CD4-positive, alpha-beta T cell treated with Interleukin-12 subunit alpha and Interleukin-12 subunit beta, for 1 hour (primary cell): ENCODE data around the gene METRN.
"Not testable (repeated sequence)": the region's sequence is repeated elsewhere in the genome, so short reads cannot be mapped to it uniquely, and the experiment has no call there.

Experiments
- DNase-seq: peaks from one replicate; pipeline ENCODE4 v3.0.0-alpha.2; 2020

The METRN gene

DNA sequence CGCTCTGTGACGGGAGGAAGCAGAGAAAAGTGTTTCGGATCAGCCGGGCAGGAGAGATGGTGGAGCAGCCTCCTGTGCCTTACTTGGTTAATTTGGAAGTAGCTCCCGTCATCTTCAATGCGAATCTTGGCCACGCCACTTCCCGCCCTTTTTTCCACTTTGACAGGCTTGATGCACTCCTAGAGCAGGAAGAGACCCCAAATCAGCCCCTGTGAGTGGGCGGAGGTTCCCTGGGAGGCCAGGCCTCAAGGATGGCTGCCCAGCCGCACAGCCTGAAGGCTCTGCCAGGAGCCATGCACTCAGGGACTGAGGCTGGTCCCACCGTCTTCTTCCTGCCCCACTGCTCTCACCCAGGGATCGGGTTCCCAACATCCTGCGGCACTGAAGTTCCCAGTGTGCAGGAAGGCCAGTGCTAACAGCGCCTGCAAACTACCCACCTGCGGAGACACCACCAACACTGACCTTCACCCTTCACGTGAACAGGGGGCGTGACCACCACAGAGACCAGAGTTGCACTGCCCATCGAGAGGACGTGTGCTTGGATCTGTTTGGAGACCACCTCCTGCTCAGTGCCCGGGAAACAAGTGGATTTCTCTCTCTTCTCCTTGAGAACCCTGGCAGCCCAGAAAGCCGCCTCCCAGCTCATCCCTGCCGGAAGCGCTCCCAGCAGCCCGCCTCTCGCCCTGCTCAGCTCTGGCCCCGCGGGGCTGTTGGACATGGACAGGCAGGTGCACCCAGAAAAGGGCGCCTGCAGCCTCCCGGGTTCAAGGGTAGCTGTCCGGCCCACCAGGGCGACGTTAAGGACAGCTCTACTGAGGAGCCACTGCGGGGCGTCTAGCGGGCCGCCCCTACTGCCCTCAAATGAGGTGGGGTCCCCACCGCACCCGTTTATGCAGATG lies 24.9 kb downstream of the METRN start:
- no peak for DNase-seq

DNA sequence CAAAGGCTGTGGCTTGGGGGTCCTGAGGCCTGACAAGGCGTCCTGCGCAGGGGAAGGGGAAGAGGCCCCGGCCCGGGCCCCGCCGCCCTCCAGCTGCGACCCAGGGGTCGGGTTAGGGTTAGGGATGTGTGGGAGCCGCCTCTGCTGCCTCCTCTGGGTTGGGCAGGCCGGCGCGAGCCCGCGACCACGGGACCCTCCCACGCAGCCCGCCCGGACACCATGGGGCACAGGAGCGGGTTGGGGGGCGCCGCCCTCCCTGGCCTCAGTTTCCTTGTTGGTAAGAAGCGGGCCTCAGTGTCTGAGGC lies 25.5 kb downstream of the METRN start:
- DNase-seq, result no peak

DNA sequence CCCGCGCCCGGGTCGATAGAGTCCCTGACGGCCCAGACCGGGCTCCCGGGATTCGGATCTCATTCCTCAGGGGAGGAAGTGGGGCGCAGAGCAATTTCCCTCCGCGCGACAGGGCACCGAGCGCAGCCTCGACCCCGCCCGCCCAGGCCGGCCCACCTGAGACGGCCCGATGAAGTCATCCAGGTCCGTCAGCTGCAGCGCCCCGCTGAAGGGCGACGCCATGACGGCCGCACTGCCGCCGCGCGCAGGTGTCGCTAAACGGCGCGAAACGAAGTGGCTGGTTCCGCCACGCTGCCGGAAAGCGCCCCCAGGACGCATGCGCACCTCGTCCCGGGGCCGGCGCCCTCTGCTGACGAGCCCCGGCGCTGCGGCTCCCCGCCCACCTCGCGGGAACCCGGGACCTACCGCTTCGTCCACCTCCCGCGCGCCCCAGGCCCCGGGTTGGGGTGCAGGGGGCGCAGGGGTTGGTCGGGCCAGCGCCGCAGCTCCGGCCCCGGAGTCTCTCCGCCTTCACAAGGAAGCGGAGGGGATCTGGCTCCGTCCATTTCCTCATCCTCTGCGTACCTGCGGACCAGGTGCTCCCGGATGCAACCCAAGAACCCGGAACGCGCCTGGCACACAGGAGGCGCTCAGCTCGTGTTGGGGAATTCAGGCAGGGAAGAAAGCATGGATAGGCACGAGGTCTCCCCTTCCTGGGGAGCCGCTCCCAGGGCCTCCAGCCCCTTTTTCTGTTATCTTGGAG lies 26.0 kb downstream of the METRN start, which contains the start of gene CIAO3:
CIAO3 (minus strand) TSS at position 234 of the 742 bp plus-strand sequence; CDS start at position 222, 12 bp downstream.
- DNase-seq, result peak; percentile 93

DNA sequence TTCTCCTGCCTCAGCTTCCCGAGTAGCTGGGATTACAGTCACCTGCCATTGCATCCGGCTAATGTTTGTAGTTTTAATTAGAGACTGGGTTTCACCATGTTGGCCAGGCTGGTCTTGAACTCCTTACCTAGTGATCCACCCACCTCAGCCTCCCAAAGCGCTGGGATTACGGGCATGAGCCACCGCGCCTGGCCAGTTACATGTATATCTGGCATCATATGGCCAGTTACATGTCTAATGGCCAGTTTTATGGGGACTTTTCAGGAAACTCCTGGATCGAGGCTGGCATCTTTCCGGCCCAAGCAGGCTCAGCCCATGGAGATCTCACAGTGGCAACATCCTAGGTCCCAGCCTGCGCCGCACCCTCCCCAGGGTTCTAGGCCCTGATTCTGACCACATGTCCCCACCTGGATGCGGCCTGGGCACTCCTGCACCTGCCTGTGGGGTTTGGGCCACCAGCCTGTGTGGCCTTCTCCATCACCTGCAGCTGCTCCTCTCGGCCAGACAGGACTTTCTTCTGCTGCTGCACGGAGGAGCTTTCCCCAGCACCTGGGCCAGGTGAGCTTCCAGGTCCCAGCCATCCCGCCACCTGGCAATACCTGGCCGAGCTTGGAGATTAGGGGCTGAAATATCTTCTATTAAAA lies 27.2 kb downstream of the METRN start:
- no peak for DNase-seq

DNA sequence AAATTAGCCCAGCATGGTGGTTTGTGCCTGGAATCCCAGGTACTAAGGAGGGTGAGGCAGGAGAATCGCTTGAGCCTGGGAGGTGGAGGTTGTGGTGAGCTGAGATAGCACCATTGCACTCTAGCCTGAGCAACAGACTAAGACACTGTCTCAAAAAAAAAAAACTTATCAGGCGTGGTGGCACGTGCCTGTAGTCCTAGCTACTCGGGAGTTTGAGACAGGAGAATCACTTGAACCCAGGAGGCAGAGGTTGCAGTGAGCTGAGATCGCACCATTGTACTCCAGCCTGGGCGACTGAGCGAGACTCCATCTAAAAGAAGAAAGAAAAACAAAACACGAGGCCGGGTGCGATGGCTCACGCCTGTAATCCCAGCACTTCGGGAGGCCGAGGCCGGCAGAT lies 28.0 kb downstream of the METRN start:
- not testable (repeated sequence) for DNase-seq

DNA sequence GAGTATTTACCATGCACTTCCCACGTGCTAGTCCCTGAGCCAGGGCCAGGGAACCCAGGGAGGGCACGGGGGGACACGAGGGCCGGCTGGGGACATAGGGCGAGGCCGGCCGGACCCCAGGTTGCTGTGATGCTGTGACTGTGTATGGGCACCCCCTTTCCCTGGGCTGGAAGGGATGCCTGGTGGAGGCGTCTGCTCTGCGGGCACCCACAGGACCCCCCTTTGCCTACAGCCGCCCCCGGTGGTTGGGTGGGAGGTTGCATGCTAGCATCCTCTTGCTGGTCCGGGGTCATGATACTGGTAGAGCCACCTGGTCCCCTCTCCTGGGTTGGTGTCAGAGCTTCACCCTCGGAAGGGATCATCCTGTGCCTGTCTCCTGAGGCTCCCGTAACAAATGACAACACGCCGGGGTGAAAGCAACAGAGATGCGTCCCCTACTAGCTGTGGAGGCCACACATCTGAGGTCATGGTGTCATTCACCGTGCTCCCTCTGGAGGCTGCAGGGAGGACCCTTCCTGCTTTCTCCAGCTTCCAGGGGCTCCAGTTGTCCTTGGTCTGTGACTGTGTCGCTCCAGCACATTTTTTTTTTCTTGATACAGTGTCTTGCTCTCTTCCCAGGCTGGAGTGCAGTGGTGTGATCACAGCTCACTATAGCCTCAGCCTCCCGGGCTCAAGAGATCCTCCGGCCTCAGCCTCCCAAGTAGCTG lies 29.0 kb downstream of the METRN start:
- DNase-seq, result no peak

DNA sequence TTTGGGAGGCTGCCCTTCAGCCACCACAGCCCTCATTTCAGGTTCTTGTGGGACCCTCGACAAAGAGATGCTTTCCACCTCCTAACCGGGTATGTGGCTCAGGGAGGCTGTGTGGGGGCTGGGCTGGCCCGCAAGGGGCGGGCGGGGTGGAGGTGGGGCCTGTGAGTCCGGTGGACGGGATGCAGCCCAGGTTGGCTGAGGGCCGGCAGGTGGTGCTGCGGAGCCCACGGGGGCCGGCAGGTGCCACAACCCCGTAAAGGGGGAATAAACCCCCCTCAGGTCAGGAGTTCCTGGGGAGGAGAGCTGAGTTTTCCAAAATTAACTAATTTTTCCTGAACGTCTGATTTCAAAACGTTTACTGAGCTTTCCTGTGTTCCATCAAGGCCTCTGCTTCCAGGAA lies 30.8 kb downstream of the METRN start:
- no peak for DNase-seq

DNA sequence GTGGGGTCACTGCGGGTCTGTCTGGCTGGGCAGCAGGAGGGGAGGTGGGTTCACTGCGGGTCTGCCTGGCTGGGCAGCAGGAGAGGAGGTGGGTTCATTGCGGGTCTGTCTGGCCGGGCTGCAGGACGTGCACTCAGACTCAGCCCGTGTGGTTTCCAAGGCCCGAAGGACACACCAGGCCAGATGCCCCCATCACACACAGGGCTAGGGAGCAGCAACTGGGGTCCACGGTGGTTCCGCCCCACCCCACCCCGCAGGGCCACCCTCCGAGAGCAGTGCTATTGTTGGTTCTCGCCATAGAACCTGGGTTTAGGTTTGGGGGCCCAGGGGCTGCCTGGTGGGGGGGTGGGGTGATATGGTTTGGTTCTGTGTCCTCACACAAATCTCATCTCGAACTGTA lies 31.7 kb downstream of the METRN start:
- DNase-seq, result no peak

DNA sequence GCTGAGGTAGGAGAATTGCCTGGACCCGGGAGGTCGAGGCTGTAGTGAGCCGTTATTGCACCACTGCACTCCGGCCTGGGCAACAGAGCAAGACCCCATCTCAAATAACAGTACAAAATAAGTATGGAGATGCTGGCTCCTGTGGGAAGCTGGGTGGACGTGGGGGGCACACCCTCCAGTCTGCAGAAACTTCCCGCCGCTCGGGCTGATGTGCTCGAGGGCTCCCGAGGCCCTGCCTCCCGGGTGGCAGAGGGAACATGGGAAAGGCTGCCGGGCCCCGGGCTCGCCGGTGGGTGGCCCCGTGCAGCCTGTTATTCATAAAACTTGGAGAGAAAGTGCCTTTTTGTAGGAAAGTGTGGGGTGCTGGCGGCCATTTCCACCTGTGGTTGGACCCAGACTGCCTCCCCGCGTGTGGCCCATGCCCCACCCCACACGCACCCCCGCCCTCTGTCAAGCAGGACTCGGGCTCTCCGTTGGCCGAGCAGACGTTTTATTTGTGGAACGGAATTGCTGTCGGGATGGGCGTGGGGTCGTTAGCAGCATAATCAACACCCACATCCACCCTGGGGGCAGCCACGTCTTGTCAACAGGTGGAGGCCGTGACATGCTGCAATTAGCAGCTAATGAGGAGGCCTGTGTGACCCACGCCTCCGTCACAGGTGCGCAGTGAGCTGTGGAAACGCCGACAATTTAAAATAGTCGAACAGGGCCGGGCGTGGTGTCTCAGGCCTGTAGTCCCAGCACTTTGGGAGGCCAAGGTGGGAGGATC lies 33.2 kb downstream of the METRN start:
- DNase-seq, result no peak

DNA sequence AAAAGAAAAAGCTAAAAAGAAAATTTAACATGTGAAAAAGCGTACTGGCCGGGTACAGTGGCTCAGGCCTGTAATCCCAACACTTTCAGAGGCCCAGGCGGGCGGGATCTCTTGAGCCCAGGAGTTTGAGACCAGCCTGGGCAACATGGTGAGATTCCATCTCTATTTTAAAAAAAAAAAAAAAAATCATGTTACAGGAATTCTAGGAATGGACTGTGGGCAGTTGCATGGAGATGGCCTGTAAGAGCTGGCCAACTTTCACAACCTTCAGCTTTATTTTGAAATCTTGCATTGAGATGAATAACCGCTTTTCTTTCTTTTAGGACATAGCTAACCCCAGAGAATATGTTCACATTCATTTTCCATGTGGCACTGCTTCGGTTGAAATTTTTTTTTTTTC lies 34.1 kb downstream of the METRN start:
- no peak for DNase-seq

DNA sequence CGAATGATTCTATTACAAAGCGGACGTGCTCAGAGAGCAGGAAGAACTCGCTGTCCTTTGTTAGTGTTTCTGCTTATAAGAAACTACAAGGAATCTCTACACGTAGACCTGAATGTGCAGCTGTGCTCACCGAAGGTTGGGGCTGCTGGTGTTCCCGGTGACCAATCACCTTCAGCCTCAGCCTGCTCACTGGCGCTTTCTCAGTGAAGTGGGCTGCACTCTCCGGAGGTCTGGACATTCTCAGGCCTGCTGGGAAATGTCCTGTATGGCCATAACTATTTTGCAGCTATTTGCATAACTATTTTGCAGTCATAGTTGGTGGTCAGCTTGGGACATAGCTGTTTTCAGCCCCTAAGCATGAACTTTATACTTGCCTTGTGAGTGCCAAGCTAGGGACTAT lies 35.6 kb downstream of the METRN start:
- no peak for DNase-seq

DNA sequence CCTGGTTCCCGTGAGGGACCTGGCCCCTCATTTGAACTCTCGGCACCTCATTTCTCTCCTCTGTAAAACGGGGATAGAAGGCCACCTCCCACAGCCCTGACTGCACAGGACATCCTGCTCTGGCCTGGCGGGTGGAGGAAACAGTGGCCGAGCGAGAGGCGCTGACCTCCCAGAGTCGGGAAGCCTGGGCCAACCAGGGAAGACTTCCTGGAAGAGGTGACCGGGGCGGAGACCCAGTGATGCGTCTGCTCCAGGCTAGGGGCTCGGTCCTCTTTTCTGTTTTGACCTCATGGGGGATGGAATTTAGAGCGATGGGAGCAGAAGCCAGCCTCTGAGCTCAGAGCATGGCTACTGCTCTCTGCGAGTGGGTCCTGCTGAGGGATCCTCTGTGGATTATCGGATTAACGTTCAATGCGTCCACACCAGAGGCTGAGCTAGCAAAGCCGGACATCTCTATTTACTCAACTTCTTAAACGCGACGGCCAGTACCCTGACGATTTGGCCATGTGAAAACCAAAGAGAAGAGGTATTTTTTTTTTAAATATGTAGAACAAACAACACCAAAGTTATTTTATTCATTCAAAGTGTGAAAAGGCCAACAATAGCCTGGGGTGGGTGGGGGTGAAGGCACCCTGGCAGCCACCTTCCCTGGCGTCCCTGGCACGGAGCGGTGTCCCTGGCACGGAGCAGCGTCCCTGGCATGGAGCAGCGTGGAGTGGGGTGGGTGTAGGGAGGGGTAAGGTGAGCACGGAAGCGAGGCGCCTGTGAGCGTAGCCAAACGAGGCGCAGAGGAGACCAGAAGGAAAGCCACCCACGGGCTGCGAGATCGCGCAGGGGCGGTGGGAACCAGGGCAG lies 36.5 kb downstream of the METRN start:
- no peak for DNase-seq

DNA sequence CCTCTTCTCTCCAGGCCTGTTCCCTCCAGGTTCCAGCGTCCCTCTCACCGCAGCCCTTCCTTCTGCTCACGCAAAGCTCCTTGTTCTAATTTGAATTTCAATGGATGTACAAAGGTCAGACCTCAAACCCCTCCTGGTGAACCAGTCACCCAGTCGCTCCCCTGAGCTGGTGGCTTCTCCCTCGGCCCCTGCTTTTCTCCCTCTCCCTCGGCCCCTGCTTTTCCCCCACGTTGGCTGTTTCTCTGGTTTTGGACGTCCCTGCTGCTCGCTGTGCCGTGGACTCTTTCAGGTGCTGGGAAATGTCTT lies 37.0 kb downstream of the METRN start:
- DNase-seq, result no peak

DNA sequence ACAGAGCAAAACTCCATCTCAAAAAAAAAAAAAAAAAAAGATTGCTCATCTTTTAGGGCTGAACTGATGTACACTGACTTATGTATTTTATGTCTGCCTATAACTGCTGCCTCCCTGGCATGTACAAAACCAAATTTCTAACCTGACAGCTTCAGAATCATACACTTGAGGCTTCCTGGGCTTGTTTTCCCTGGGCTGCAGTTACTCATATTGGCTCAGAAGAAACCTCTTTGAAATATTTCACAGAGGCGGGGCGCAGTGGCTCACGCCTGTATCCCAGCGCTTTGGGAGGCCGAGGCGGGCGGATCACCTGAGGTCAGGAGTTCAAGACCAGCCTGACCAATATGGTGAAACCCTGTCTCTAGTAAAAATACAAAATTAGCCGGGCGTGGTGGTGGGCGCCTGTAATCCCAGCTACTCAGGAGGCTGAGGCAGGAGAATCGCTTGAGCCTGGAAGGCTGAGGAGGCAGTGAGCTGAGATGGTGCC lies 39.2 kb downstream of the METRN start:
- DNase-seq, result not testable (repeated sequence)

DNA sequence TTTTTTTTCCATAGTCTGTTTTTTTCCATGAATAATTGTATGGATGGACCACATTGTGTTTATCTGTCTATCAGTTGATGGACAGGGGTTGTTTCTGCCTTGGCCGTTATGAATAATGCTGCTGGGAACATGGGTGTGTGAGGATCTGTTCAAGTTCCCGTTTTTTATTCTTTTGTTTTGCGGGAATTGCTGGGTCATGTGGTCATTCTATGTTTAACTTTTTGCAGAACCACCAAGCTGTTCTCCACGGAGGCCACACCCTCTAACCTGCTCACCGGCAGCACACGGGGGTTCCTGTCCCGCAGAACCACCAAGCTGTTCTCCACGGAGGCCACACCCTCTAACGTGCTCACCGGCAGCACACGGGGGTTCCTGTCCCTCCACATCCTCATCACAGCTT lies 39.7 kb downstream of the METRN start:
- no peak for DNase-seq

DNA sequence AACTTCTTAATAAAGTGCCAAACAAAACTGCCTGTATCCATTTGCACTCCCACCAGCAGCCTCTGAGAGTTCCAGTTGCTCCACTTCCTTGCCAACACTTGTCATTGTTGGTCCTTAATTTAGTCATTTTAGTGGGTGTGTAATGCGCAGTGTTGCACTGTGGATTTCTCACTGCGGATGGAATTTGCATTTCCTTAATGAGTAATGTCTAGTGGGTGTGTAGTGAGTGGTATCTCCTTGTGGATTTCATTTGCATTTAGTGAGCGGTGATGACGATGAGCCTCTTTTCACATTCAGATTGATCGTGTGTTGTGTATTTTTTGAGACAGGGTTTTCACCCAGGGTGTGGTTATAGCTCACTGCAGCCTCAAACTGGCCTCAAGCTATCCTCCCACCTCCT lies 41.5 kb downstream of the METRN start:
- DNase-seq, result no peak

DNA sequence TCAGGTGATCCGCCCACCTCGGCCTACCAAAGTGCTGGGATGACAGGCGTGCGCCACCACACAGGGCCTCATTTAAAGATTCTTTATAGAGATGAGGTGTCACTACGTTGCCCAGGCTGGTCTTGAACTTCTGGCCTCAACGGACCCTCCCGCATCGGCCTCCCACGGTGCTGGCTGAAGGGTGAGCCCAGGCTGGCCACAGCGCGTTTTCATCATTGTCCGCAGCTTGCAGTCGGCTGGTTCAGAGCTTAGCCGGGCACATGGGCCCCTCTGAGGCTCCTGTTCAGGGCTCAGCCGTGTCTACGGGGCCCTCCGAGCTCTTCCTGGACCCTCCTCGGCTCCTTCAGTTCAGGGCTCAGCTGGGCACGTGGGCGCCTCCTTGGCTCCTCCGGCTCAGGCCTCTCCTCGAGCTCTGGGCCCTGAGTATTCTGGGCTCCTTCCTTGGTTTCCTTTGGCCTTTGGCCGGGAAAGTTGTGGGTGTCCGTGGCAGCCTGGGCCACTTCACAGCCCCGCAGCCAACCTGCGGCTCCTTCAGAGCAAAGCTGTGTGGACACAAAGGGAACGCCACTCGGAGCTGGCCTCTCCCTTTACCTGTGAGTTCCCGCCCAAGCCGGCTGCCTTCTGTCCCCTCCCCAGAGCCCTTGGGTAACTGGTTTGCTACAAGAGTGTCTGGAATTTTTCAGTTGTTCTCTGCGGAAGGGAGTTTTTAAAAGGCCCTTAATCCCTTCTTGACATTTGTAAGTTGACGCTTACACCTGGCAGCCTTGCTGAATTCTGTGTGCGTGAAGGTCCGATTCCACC lies 44.4 kb downstream of the METRN start:
- DNase-seq, result no peak

DNA sequence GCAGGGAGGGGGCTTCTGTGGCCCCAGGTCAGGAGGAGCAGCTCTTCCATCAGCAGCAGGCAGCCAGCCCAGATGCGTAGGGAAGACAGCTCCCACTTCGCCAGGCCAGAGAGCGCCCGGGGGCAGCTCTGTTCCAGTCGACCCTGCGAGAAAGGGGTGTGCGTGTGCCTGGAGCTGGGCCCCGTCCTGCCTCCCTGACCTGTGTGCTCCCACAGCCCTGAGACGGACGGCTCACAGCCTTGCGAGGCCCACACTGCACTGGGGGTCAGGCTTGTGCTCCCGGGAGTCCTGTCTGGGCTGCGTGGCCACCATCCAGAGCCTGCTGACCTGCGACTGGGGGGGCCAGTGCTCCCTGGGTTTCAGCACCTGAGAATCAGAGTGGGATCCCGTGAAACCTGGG lies 45.1 kb downstream of the METRN start:
- DNase-seq, result no peak

DNA sequence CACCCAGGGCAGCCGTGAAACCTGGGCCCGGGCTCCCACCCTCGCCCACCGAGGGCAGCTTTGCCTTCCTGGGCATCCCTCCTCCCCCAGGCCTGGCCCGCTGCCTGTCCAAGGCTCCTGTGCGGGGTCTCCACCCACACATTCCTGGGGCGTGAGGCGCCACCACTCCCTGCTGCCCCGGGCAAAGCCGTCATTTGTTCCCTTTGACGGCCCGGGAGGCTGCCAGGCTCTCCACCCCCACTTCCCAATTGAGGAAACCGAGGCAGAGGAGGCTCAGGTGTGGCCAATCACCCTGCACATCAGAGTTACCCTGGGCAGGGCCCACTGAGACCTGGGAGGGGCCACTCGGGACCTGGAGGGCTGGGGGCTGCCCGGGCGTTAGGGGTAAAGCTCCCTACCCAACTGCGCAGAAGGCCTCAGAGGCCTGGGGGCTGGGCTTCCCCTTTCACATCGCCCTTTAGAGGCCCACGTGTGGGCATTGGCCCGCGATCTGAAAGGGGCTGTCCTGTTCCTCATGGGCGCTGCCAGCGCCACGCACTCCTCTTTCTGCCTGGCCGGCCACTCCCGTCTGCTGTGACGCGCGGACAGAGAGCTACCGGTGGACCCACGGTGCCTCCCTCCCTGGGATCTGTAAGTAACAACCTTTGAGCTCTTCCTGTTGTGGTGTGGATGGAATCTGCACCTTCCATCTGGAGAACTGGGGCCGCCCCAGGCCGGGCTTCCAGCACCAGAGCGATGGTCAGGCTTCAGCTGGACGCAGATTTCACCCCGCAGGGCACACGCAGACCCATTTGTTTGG lies 45.8 kb downstream of the METRN start, which contains the start of gene MSLN:
MSLN (plus strand) TSS at position 190 of the 799 bp plus-strand sequence. CDS start 1,947 bp downstream, outside the sequence.
- no peak for DNase-seq
